Right lung (tissue), 5 donors: ENCODE measurements around the gene NRCAM. TPM values are rescaled to one million over a fixed set of nuclear protein-coding genes. Genes with fewer than 3 reads are reported as not detected.

Experiments
- DNase-seq, 2 donors: peaks; one replicate each; pipeline ENCODE4 v3.0.0-alpha.2; 2013
- polyA plus RNA-seq, 5 donors: library from polyadenylated mRNA; unstranded; fragments of 120-200 nt; gene quantifications; one replicate each; pipeline versions ENCODE4 v1.2.1 to v1.2.3, GENCODE V29; 2013; ENCODE audit warnings: inconsistent platforms in 1 of 5, low replicate concordance in 1 of 5; ENCODE audit not compliant: insufficient read length in 5 of 5, insufficient read depth in 1 of 5

NRCAM gene
- polyA plus RNA-seq, 5 donors: 12.3 to 34.9 (median 15.9) TPM

GRCh38 chr7:108425714-108426275, 30.4 kb downstream of the NRCAM start:
- no peak for DNase-seq

- no peak for DNase-seq
Measured at GRCh38 chr7:108424013-108424412, 32.2 kb downstream of the NRCAM start.

- DNase-seq: no peak
Measured at GRCh38 chr7:108423089-108423989, 32.9 kb downstream of the NRCAM start.

GRCh38 chr7:108421720-108422331, 34.4 kb downstream of the NRCAM start:
- DNase-seq: no peak

- no peak for DNase-seq
Measured at GRCh38 chr7:108419961-108420908, 36.0 kb downstream of the NRCAM start.

GRCh38 chr7:108418946-108419345, 37.3 kb downstream of the NRCAM start:
- no peak for DNase-seq

- DNase-seq: no peak
Measured at GRCh38 chr7:108417926-108418325, 38.3 kb downstream of the NRCAM start.

- no peak for DNase-seq
Measured at GRCh38 chr7:108417144-108417543, 39.1 kb downstream of the NRCAM start.

GRCh38 chr7:108415821-108416536, 40.3 kb downstream of the NRCAM start:
- DNase-seq: no peak

GRCh38 chr7:108415084-108415483, 41.2 kb downstream of the NRCAM start:
- no peak for DNase-seq

- DNase-seq: no peak
Measured at GRCh38 chr7:108413782-108414492, 42.3 kb downstream of the NRCAM start.

- DNase-seq: no peak
Measured at GRCh38 chr7:108413337-108413736, 42.9 kb downstream of the NRCAM start.

- DNase-seq: no peak
Measured at GRCh38 chr7:108409146-108409545, 47.1 kb downstream of the NRCAM start.

GRCh38 chr7:108408296-108408991, 47.8 kb downstream of the NRCAM start:
- DNase-seq: no peak

- DNase-seq: no peak
Measured at GRCh38 chr7:108407676-108408075, 48.6 kb downstream of the NRCAM start.

GRCh38 chr7:108406222-108406890, 49.9 kb downstream of the NRCAM start:
- DNase-seq: peak; percentile 84 to 88

GRCh38 chr7:108404509-108405420, 51.5 kb downstream of the NRCAM start:
- DNase-seq: peak; percentile 30 to 36
